ENCODE data around the gene RAB1A. TPM values are rescaled to one million over a fixed set of nuclear protein-coding genes. Genes with fewer than 3 reads are reported as not detected.

RAB1A gene
- total and polyA plus RNA-seq, 9 of the 15 experiments (the other 6 are each of a cell fraction or from before 2014, with no cell fraction given): 43.8 to 163 (median 67.7) TPM

GRCh38 chr2:65129826-65130663 is at the start of gene RAB1A (continued):
- TF ChIP-seq, protein P1, sequence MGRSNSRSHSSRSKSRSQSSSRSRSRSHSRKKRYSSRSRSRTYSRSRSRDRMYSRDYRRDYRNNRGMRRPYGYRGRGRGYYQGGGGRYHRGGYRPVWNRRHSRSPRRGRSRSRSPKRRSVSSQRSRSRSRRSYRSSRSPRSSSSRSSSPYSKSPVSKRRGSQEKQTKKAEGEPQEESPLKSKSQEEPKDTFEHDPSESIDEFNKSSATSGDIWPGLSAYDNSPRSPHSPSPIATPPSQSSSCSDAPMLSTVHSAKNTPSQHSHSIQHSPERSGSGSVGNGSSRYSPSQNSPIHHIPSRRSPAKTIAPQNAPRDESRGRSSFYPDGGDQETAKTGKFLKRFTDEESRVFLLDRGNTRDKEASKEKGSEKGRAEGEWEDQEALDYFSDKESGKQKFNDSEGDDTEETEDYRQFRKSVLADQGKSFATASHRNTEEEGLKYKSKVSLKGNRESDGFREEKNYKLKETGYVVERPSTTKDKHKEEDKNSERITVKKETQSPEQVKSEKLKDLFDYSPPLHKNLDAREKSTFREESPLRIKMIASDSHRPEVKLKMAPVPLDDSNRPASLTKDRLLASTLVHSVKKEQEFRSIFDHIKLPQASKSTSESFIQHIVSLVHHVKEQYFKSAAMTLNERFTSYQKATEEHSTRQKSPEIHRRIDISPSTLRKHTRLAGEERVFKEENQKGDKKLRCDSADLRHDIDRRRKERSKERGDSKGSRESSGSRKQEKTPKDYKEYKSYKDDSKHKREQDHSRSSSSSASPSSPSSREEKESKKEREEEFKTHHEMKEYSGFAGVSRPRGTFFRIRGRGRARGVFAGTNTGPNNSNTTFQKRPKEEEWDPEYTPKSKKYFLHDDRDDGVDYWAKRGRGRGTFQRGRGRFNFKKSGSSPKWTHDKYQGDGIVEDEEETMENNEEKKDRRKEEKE (IDR thresholded peaks at IDR 0.05; ENCODE audit: borderline replicate concordance in 1 of 2, control insufficient read depth in 1 of 2, low read depth in 2 of 2, low read length in 1 of 2): 0 out of 4 replicates have a peak, but pooled peaks of 1 of the 2 experiments have one; percentile 66
- TF ChIP-seq ZNF140 (CRISPR knock-in tag; IDR thresholded peaks at IDR 0.05) (no peak), TEAD4 (IDR thresholded peaks at IDR 0.05; ENCODE audit: low read length) (peak; percentile 41), TEAD4 (CRISPR knock-in tag; IDR thresholded peaks at IDR 0.05; ENCODE audit: borderline replicate concordance) (no peak), HOMEZ (CRISPR knock-in tag; IDR thresholded peaks at IDR 0.05) (no peak), TCFL5 (CRISPR knock-in tag; conservative IDR thresholded peaks at IDR 0.05) (no peak), SRSF9 (IDR thresholded peaks at IDR 0.05; ENCODE audit: borderline replicate concordance, low read depth, low read length) (no peak), ZNF280A (IDR thresholded peaks at IDR 0.05; ENCODE audit: low read depth, partially characterized antibody) (no peak), RBBP5 (IDR thresholded peaks at IDR 0.05; ENCODE audit: borderline replicate concordance, insufficient read depth, low read length, poor library complexity, severe bottlenecking) (peak; percentile 74), ZNF699 (CRISPR knock-in tag; IDR thresholded peaks at IDR 0.05; ENCODE audit: insufficient replicate concordance) (no peak), CBX2 (IDR thresholded peaks at IDR 0.05; ENCODE audit: insufficient read depth, low read length, poor library complexity, severe bottlenecking) (no peak), TEAD1 (CRISPR knock-in tag; IDR thresholded peaks at IDR 0.05) (peak; percentile 52 to 94), FOXJ3 (CRISPR knock-in tag; IDR thresholded peaks at IDR 0.05) (no peak), NFE2L1 (tag; IDR thresholded peaks at IDR 0.05; ENCODE audit: borderline replicate concordance, low read depth) (no peak), ZNF444 (CRISPR knock-in tag; IDR thresholded peaks at IDR 0.05) (no peak)
- TF ChIP-seq, protein P2, sequence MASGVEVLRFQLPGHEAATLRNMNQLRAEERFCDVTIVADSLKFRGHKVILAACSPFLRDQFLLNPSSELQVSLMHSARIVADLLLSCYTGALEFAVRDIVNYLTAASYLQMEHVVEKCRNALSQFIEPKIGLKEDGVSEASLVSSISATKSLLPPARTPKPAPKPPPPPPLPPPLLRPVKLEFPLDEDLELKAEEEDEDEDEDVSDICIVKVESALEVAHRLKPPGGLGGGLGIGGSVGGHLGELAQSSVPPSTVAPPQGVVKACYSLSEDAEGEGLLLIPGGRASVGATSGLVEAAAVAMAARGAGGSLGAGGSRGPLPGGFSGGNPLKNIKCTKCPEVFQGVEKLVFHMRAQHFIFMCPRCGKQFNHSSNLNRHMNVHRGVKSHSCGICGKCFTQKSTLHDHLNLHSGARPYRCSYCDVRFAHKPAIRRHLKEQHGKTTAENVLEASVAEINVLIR (CRISPR knock-in tag; IDR thresholded peaks at IDR 0.05): peak; percentile 58; the same call in 1 of the 2 replicates

Data from K562 (cell line).